K562 treated with DMSO at 1 percent for 4 hours (cell line): ENCODE data around the gene PAPLN. TPM values are rescaled to one million over a fixed set of nuclear protein-coding genes. Genes with fewer than 3 reads are reported as not detected.

Source experiments
- total RNA-seq: library from RNA; unstranded; fragments of 300-600 nt; gene quantifications from 2 replicates; pipeline ENCODE4 v1.2.3, GENCODE V29; 2022; ENCODE audit not compliant: insufficient read depth

Gene PAPLN, protein sequence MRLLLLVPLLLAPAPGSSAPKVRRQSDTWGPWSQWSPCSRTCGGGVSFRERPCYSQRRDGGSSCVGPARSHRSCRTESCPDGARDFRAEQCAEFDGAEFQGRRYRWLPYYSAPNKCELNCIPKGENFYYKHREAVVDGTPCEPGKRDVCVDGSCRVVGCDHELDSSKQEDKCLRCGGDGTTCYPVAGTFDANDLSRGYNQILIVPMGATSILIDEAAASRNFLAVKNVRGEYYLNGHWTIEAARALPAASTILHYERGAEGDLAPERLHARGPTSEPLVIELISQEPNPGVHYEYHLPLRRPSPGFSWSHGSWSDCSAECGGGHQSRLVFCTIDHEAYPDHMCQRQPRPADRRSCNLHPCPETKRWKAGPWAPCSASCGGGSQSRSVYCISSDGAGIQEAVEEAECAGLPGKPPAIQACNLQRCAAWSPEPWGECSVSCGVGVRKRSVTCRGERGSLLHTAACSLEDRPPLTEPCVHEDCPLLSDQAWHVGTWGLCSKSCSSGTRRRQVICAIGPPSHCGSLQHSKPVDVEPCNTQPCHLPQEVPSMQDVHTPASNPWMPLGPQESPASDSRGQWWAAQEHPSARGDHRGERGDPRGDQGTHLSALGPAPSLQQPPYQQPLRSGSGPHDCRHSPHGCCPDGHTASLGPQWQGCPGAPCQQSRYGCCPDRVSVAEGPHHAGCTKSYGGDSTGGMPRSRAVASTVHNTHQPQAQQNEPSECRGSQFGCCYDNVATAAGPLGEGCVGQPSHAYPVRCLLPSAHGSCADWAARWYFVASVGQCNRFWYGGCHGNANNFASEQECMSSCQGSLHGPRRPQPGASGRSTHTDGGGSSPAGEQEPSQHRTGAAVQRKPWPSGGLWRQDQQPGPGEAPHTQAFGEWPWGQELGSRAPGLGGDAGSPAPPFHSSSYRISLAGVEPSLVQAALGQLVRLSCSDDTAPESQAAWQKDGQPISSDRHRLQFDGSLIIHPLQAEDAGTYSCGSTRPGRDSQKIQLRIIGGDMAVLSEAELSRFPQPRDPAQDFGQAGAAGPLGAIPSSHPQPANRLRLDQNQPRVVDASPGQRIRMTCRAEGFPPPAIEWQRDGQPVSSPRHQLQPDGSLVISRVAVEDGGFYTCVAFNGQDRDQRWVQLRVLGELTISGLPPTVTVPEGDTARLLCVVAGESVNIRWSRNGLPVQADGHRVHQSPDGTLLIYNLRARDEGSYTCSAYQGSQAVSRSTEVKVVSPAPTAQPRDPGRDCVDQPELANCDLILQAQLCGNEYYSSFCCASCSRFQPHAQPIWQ
- 0.99 and 1.0 TPM in 2 replicates for total RNA-seq

GRCh38 chr14:73237219-73237785 is at the start of gene PAPLN:
TSS of gene PAPLN (plus strand) at chr14:73237506. CDS start at chr14:73239779, 2,273 bp downstream.

Other genes starting within 250 kb of the PAPLN start
- 21.2 and 24.5 TPM in 2 replicates for gene ZFYVE1, start 210.4 kb upstream of the PAPLN start, total RNA-seq
- 19.5 and 22.0 TPM in 2 replicates for gene RBM25, start 179.0 kb upstream of the PAPLN start, total RNA-seq
- gene PSEN1, start 101.0 kb upstream of the PAPLN start, total RNA-seq = 16.7 and 23.4 TPM in 2 replicates
- gene NUMB, start 221.0 kb downstream of the PAPLN start, total RNA-seq = 28.5 and 30.4 TPM in 2 replicates